Neural cell (in vitro differentiated cells): ENCODE measurements around the gene ADAMTS14.

Experiments used
- CTCF ChIP-seq: fragments of 450-650 bp; IDR thresholded peaks from 2 replicates; pipeline ENCODE4 v1.5.1; 2014; ENCODE audit warnings: antibody characterized with exemption, mild to moderate bottlenecking, moderate library complexity; ENCODE audit not compliant: poor library complexity, severe bottlenecking
- POLR2AphosphoS5 ChIP-seq: IDR thresholded peaks from 2 replicates; pipeline ENCODE4 v1.6.1; 2012
- SMC3 ChIP-seq: fragments of 450-650 bp; conservative IDR thresholded peaks from 2 replicates; pipeline ENCODE4 v1.6.1; 2014; ENCODE audit warnings: antibody characterized with exemption, mild to moderate bottlenecking, moderate library complexity; ENCODE audit not compliant: poor library complexity

GRCh38 chr10:70715853-70716795 is 43.8 kb downstream of the ADAMTS14 start:
- no peak for TF ChIP-seq CTCF
- TF ChIP-seq SMC3: no peak
- no peak for TF ChIP-seq POLR2AphosphoS5
